ENCODE data around the gene EPHA3. TPM values are rescaled to one million over a fixed set of nuclear protein-coding genes. Genes with fewer than 3 reads are reported as not detected.

EPHA3 gene
- total and polyA plus RNA-seq, 7 donors: under 0.01 to 23.5 (median 13.3) TPM; not detected in 1

GRCh38 chr3:89212619-89213018 lies 105.2 kb downstream of the EPHA3 start:
- H3K4me3 ChIP-seq: no peak overlapping the region
- peak overlapping the region in 1 of 4 donors; percentile 40 for H3K27ac ChIP-seq
- 51 to 64% methylated on average over 1 of the region's 1 CpG for WGBS, 2 donors
- H3K9me3 ChIP-seq: no peaks in the 10 kb centered on the region
- TF ChIP-seq CTCF (IDR thresholded peaks at IDR 0.05): no peak
- no peak for TF ChIP-seq POLR2A (IDR thresholded peaks at IDR 0.05)
- TF ChIP-seq EP300 (IDR thresholded peaks at IDR 0.05): peak in 2 of 4 donors; percentile 20 to 57
- peak in 2 of 4 donors; percentile 69 to 72 for TF ChIP-seq POLR2AphosphoS5 (IDR thresholded peaks at IDR 0.05)
- peaks cover 0 to 38% (median 13%) of the 10 kb centered on the region in 4 donors for H3K4me1 ChIP-seq
- H3K36me3 ChIP-seq: no peaks in the 10 kb centered on the region
- no peak for DNase-seq
- no peaks in the 10 kb centered on the region for H3K27me3 ChIP-seq
- intact Hi-C loops (cut with DNase I): no loop called here

GRCh38 chr3:89216016-89216739 lies 108.8 kb downstream of the EPHA3 start:
- Histone ChIP-seq H3K27ac (no peak overlapping the region), H3K4me3 (no peak overlapping the region), H3K36me3 (no peaks in the 10 kb centered on the region), H3K9me3 (no peaks in the 10 kb centered on the region), H3K4me1 (peaks cover 0 to 38% (median 11%) of the 10 kb centered on the region in 4 donors), H3K27me3 (no peaks in the 10 kb centered on the region)
- 19 to 61% methylated on average over 2 of the region's 2 CpGs for WGBS, 2 donors
- no peak for TF ChIP-seq POLR2A (IDR thresholded peaks at IDR 0.05)
- TF ChIP-seq EP300 (IDR thresholded peaks at IDR 0.05): no peak
- no peak for TF ChIP-seq POLR2AphosphoS5 (IDR thresholded peaks at IDR 0.05)
- no peak for TF ChIP-seq CTCF (IDR thresholded peaks at IDR 0.05)
- DNase-seq: no peak
- intact Hi-C loops (cut with DNase I): no loop called here

- TF ChIP-seq POLR2AphosphoS5 (IDR thresholded peaks at IDR 0.05) (no peak), POLR2A (IDR thresholded peaks at IDR 0.05) (no peak), CTCF (IDR thresholded peaks at IDR 0.05) (no peak), EP300 (IDR thresholded peaks at IDR 0.05) (no peak)
- Histone ChIP-seq H3K27ac (no peak overlapping the region), H3K27me3 (no peaks in the 10 kb centered on the region), H3K4me1 (peaks cover 0 to 34% (median 11%) of the 10 kb centered on the region in 4 donors), H3K36me3 (no peaks in the 10 kb centered on the region), H3K9me3 (no peaks in the 10 kb centered on the region), H3K4me3 (no peak overlapping the region)
- 70 to 71% methylated on average over 6 of the region's 6 CpGs for WGBS, 2 donors
- no peak for DNase-seq
- intact Hi-C loops (cut with DNase I): no loop called here
These were observed 109.8 kb downstream of the EPHA3 start for GRCh38 chr3:89217148-89217685.

GRCh38 chr3:89221924-89222323 lies 114.5 kb downstream of the EPHA3 start:
- peaks cover 0 to 16% (median 3%) of the 10 kb centered on the region in 4 donors for H3K4me1 ChIP-seq
- intact Hi-C loops (cut with DNase I): no loop called here
- WGBS, 2 donors: 78 to 96% methylated on average over 1 of the region's 1 CpG
- no peaks in the 10 kb centered on the region for H3K36me3 ChIP-seq
- no peaks in the 10 kb centered on the region for H3K9me3 ChIP-seq
- H3K4me3 ChIP-seq: no peak overlapping the region
- TF ChIP-seq POLR2A (IDR thresholded peaks at IDR 0.05) (no peak), POLR2AphosphoS5 (IDR thresholded peaks at IDR 0.05) (no peak), EP300 (IDR thresholded peaks at IDR 0.05) (no peak), CTCF (IDR thresholded peaks at IDR 0.05) (no peak)
- H3K27me3 ChIP-seq: no peaks in the 10 kb centered on the region
- DNase-seq: no peak
- no peak overlapping the region for H3K27ac ChIP-seq
